ENCODE data around the gene TNNT1. TPM values are rescaled to one million over a fixed set of nuclear protein-coding genes. Genes with fewer than 3 reads are reported as not detected.

Gene TNNT1
- total and polyA plus RNA-seq, 5 donors from 2014 or later: not detected

GRCh38 chr19:55094456-55095259 is 54.3 kb downstream of the TNNT1 start:
- no peaks in the 10 kb centered on the region for H3K4me1 ChIP-seq (ENCODE audit: control insufficient read depth, insufficient read depth, low read length, poor library complexity, severe bottlenecking)
- no peaks in the 10 kb centered on the region for H3K9me3 ChIP-seq (ENCODE audit: control insufficient read depth in 2 of 2, low read length in 2 of 2)
- Mint-ChIP-seq H3K36me3 (peaks cover 7% of the 10 kb centered on the region), H3K4me3 (no peak overlapping the region), H3K9me3 (no peaks in the 10 kb centered on the region), H3K27me3 (peaks cover 3% of the 10 kb centered on the region), H3K4me1 (peaks cover 0 to 5% (median under 1%) of the 10 kb centered on the region in 4 donors), H3K27ac (no peak overlapping the region)
- H3K4me3 ChIP-seq (ENCODE audit: low read depth, low read length): no peak overlapping the region
- no peak overlapping the region for H3K27ac ChIP-seq (ENCODE audit: insufficient read depth, low read length, poor library complexity, severe bottlenecking)
- DNase-seq: no peak
- H3K27me3 ChIP-seq (ENCODE audit: control insufficient read depth, insufficient read depth, low read length): no peaks in the 10 kb centered on the region
- H3K36me3 ChIP-seq (ENCODE audit: control insufficient read depth, insufficient read depth, low read length): peaks cover 18% of the 10 kb centered on the region
- ATAC-seq (ENCODE audit: low read depth in 2 of 2): no peak

- DNase-seq: no peak
- H3K4me1 Mint-ChIP-seq: peaks cover 0 to 18% (median 12%) of the 10 kb centered on the region in 4 donors
- H3K27me3 ChIP-seq (ENCODE audit: control insufficient read depth, insufficient read depth, low read length): peaks cover 3% of the 10 kb centered on the region
- ATAC-seq (ENCODE audit: low read depth in 2 of 2): no peak
- no peak overlapping the region for H3K4me3 Mint-ChIP-seq
- H3K36me3 ChIP-seq (ENCODE audit: control insufficient read depth, insufficient read depth, low read length): peaks cover 13% of the 10 kb centered on the region
- H3K27ac Mint-ChIP-seq: no peak overlapping the region
- H3K27me3 Mint-ChIP-seq: peaks cover 22% of the 10 kb centered on the region
- H3K36me3 Mint-ChIP-seq: peaks cover 19% of the 10 kb centered on the region
- H3K27ac ChIP-seq (ENCODE audit: insufficient read depth, low read length, poor library complexity, severe bottlenecking): no peak overlapping the region
- peaks cover 9% of the 10 kb centered on the region for H3K4me1 ChIP-seq (ENCODE audit: control insufficient read depth, insufficient read depth, low read length, poor library complexity, severe bottlenecking)
- H3K9me3 ChIP-seq (ENCODE audit: control insufficient read depth in 2 of 2, low read length in 2 of 2): no peaks in the 10 kb centered on the region
- no peak overlapping the region for H3K4me3 ChIP-seq (ENCODE audit: low read depth, low read length)
- peaks cover 0 to 3% (median 0%) of the 10 kb centered on the region in 7 donors for H3K9me3 Mint-ChIP-seq
Observed at GRCh38 chr19:55092423-55093318, 56.3 kb downstream of the TNNT1 start.

- Mint-ChIP-seq H3K4me1 (peaks cover 0 to 21% (median 15%) of the 10 kb centered on the region in 4 donors), H3K4me3 (no peak overlapping the region), H3K36me3 (peaks cover 19% of the 10 kb centered on the region), H3K27me3 (peaks cover 29% of the 10 kb centered on the region), H3K27ac (no peak overlapping the region), H3K9me3 (peaks cover 0 to 3% (median 0%) of the 10 kb centered on the region in 7 donors)
- no peaks in the 10 kb centered on the region for H3K9me3 ChIP-seq (ENCODE audit: control insufficient read depth in 2 of 2, low read length in 2 of 2)
- peaks cover 13% of the 10 kb centered on the region for H3K36me3 ChIP-seq (ENCODE audit: control insufficient read depth, insufficient read depth, low read length)
- ATAC-seq (ENCODE audit: low read depth in 2 of 2): no peak
- H3K27ac ChIP-seq (ENCODE audit: insufficient read depth, low read length, poor library complexity, severe bottlenecking): no peak overlapping the region
- no peak for DNase-seq
- H3K27me3 ChIP-seq (ENCODE audit: control insufficient read depth, insufficient read depth, low read length): peaks cover 7% of the 10 kb centered on the region
- peaks cover 16% of the 10 kb centered on the region for H3K4me1 ChIP-seq (ENCODE audit: control insufficient read depth, insufficient read depth, low read length, poor library complexity, severe bottlenecking)
- no peak overlapping the region for H3K4me3 ChIP-seq (ENCODE audit: low read depth, low read length)
Observed at GRCh38 chr19:55091955-55092354, 57.1 kb downstream of the TNNT1 start.

DNA sequence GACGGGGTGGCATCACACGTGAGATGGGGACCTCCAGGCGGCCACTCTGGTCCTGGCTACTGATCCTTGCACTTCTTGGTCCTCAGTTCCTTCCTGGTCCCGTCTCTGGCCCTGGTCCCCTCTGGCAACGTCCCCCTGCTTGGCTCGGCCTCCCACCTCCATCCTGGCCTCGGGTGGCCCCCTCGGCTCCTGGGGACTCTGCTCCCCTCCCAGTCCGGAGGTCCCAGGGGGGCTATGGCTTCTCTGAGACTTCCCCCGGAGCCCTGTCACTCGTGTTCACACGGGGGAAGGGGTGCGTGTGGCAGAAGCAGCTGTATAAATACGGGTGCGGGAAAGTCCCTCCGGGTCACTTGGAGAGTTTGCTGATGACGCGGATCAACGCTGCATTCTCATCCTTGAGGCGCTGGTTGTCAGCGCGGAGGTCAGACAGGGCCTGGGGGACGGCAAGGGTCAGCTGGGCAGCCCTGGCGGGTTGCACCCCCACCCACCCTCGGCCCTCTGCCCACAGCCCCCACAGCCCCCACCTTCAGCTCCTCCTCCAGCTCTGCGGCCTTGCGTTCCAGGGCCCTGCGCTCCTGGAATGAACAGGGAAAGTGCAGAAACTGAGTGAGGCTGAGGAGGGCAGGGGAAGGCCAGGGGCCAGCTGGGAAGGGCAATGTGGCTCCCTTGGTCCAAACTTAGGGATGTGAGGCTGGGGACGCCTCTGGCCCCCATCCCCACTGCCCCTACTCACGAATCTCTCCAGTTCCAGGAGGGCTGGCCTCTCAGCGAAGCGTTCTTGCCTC is 57.7 kb downstream of the TNNT1 start:
- H3K27ac Mint-ChIP-seq: no peak overlapping the region
- Histone ChIP-seq H3K36me3 (ENCODE audit: control insufficient read depth, insufficient read depth, low read length) (peaks cover 13% of the 10 kb centered on the region), H3K27me3 (ENCODE audit: control insufficient read depth, insufficient read depth, low read length) (peaks cover 7% of the 10 kb centered on the region), H3K9me3 (ENCODE audit: control insufficient read depth in 2 of 2, low read length in 2 of 2) (no peaks in the 10 kb centered on the region), H3K27ac (ENCODE audit: insufficient read depth, low read length, poor library complexity, severe bottlenecking) (no peak overlapping the region), H3K4me1 (ENCODE audit: control insufficient read depth, insufficient read depth, low read length, poor library complexity, severe bottlenecking) (peaks cover 21% of the 10 kb centered on the region), H3K4me3 (ENCODE audit: low read depth, low read length) (no peak overlapping the region)
- ATAC-seq (ENCODE audit: low read depth in 2 of 2) (no peak), DNase-seq (no peak)
- H3K9me3 Mint-ChIP-seq: peaks cover 0 to 3% (median 0%) of the 10 kb centered on the region in 7 donors
- peaks cover 31% of the 10 kb centered on the region for H3K27me3 Mint-ChIP-seq
- peaks cover 0 to 21% (median 15%) of the 10 kb centered on the region in 4 donors for H3K4me1 Mint-ChIP-seq
- H3K36me3 Mint-ChIP-seq: peaks cover 19% of the 10 kb centered on the region
- no peak overlapping the region for H3K4me3 Mint-ChIP-seq

GRCh38 chr19:55090564-55090963 is 58.4 kb downstream of the TNNT1 start:
- Mint-ChIP-seq H3K9me3 (peaks cover 0 to 3% (median 0%) of the 10 kb centered on the region in 7 donors), H3K36me3 (peaks cover 19% of the 10 kb centered on the region), H3K27ac (no peak overlapping the region), H3K4me1 (peaks cover 0 to 26% (median 15%) of the 10 kb centered on the region in 4 donors), H3K4me3 (no peak overlapping the region), H3K27me3 (peaks cover 35% of the 10 kb centered on the region)
- H3K27me3 ChIP-seq (ENCODE audit: control insufficient read depth, insufficient read depth, low read length): peaks cover 7% of the 10 kb centered on the region
- DNase-seq (no peak), ATAC-seq (ENCODE audit: low read depth in 2 of 2) (no peak)
- H3K4me1 ChIP-seq (ENCODE audit: control insufficient read depth, insufficient read depth, low read length, poor library complexity, severe bottlenecking): peaks cover 21% of the 10 kb centered on the region
- no peak overlapping the region for H3K27ac ChIP-seq (ENCODE audit: insufficient read depth, low read length, poor library complexity, severe bottlenecking)
- H3K4me3 ChIP-seq (ENCODE audit: low read depth, low read length): no peak overlapping the region
- no peaks in the 10 kb centered on the region for H3K9me3 ChIP-seq (ENCODE audit: control insufficient read depth in 2 of 2, low read length in 2 of 2)
- peaks cover 13% of the 10 kb centered on the region for H3K36me3 ChIP-seq (ENCODE audit: control insufficient read depth, insufficient read depth, low read length)

DNA sequence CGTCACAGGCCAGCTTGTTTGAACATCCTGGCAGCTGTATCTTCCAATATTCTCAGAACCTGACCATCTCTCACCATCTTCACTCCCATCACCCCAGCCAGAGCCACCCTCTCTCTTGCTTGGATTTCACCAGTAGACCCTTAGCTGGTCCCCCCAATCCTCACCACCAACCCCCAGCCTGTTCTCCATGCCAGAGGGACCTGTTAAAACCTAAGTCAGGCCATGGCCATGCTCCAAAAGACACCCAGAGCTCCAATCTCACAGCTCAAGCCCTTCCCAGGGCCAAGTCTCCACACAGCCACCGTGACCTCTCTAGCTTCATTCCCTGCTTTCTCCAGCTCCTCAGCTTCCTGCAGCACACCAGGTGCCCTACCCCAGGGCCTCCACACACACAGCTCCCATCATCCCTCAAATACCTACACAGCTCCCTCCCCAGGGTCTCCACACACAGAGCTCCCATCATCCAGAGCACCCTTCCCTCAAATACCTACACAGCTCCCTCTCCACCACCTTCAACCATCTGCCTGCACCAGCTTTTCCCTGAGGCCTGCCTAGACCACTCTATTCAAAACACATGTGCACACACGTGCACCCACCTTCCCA is 59.6 kb downstream of the TNNT1 start:
- no peak overlapping the region for H3K27ac Mint-ChIP-seq
- peak overlapping the region in 2 of 4 donors; percentile 19 to 24 for H3K4me3 Mint-ChIP-seq
- H3K4me1 ChIP-seq (ENCODE audit: control insufficient read depth, insufficient read depth, low read length, poor library complexity, severe bottlenecking): peaks cover 21% of the 10 kb centered on the region
- no peak for ATAC-seq (ENCODE audit: low read depth in 2 of 2)
- no peak overlapping the region for H3K4me3 ChIP-seq (ENCODE audit: low read depth, low read length)
- no peak overlapping the region for H3K27ac ChIP-seq (ENCODE audit: insufficient read depth, low read length, poor library complexity, severe bottlenecking)
- H3K9me3 Mint-ChIP-seq: peaks cover 0 to 4% (median 0%) of the 10 kb centered on the region in 7 donors
- no peaks in the 10 kb centered on the region for H3K9me3 ChIP-seq (ENCODE audit: control insufficient read depth in 2 of 2, low read length in 2 of 2)
- DNase-seq: no peak
- H3K36me3 ChIP-seq (ENCODE audit: control insufficient read depth, insufficient read depth, low read length): peaks cover 5% of the 10 kb centered on the region
- H3K36me3 Mint-ChIP-seq: peaks cover 19% of the 10 kb centered on the region
- H3K27me3 Mint-ChIP-seq: peaks cover 46% of the 10 kb centered on the region
- H3K4me1 Mint-ChIP-seq: peaks cover 0 to 26% (median 15%) of the 10 kb centered on the region in 4 donors
- peaks cover 7% of the 10 kb centered on the region for H3K27me3 ChIP-seq (ENCODE audit: control insufficient read depth, insufficient read depth, low read length)
